Stimulated activated naive B cell treated with anti-CD40 and anti-IgM and Interleukin-4, amounts not matched to agents 10 μg/mL and 1 μg/mL and 100 μg/mL, for 72 hours (primary cell): ENCODE results near the gene NHLRC3.
A peak's percentile ranks its signal among the peaks of the same experiment; 100 is the strongest.

Source experiments
- ATAC-seq, 2 donors: fragments of 150-1000 bp; cut with Tn5 transposase; replicated peaks; 2 replicates each; pipeline ENCODE4 v1.10.0; 2021; ENCODE audit warnings: moderate library complexity in 1 of 2
- DNase-seq: peaks from one replicate; pipeline ENCODE4 v3.0.0; 2021
- H3K27ac Mint-ChIP-seq: one replicate; pipeline ENCODE4 v1.8.0; 2022; ENCODE audit warnings: mild to moderate bottlenecking, mixed read lengths
- H3K27me3 Mint-ChIP-seq, 2 donors: one replicate each; pipeline ENCODE4 v1.8.0; 2022; ENCODE audit warnings: mixed read lengths in 2 of 2
- H3K36me3 Mint-ChIP-seq, 2 donors: one replicate each; pipeline ENCODE4 v1.8.0; 2022; ENCODE audit warnings: mixed read lengths in 2 of 2, mild to moderate bottlenecking in 1 of 2
- H3K4me1 Mint-ChIP-seq, 2 donors: one replicate each; pipeline ENCODE4 v1.8.0; 2022; ENCODE audit warnings: mixed read lengths in 2 of 2, mild to moderate bottlenecking in 1 of 2
- H3K4me3 Mint-ChIP-seq, 2 donors: one replicate each; pipeline ENCODE4 v1.8.0; 2022; ENCODE audit warnings: mild to moderate bottlenecking in 2 of 2, mixed read lengths in 2 of 2, moderate library complexity in 1 of 2
- H3K9me3 Mint-ChIP-seq, 2 donors: one replicate each; pipeline ENCODE4 v1.8.0; 2022; ENCODE audit warnings: mixed read lengths in 2 of 2, mild to moderate bottlenecking in 1 of 2

The NHLRC3 gene

DNA sequence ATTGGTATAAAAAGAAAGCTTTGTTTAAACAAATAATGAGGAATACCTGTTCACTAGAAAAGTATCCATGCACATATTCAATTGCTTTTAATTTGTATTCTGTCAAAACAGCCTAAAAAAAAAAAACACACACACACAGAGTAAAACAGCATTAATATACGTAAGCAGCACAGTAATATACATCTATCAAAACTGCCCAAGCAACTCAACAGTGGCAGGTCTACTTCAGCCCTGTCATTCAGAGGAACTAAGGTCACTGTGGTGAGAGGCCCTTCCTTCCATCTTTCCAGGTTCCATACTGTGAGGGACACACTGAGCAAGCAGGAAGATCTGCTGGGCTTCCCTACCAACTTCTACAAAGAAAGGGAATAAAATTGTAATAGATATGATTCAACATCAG is 4.2 kb upstream of the NHLRC3 start:
- no peak for DNase-seq
- Mint-ChIP-seq H3K36me3 (peaks cover 0 to 6% of the 10 kb centered on the region in 2 donors), H3K4me3 (no peak overlapping the region), H3K27ac (no peak overlapping the region), H3K4me1 (peaks cover 13 to 26% of the 10 kb centered on the region in 2 donors), H3K9me3 (no peaks in the 10 kb centered on the region), H3K27me3 (no peaks in the 10 kb centered on the region)
- no peak for ATAC-seq

DNA sequence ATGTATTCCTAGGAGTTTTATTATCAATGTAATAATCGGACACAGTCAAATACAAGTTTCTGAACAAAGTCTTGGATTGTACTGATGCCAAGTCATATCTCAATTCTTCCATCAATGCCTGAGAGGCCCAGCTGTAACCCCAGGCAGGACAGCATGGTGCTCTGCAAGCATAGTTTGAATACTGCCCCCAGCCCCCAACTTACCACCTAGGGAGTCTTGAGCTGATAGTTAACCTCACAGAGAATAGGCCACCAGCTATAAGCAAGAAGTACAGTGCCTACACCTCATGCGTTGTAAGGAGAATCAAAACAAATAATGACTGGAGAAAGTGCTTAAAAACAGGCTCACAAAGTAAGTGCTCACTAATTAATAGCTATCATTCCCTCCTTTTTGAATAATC is 3.1 kb upstream of the NHLRC3 start:
- no peak for ATAC-seq
- Mint-ChIP-seq H3K36me3 (peaks cover 0 to 6% of the 10 kb centered on the region in 2 donors), H3K9me3 (no peaks in the 10 kb centered on the region)

DNA sequence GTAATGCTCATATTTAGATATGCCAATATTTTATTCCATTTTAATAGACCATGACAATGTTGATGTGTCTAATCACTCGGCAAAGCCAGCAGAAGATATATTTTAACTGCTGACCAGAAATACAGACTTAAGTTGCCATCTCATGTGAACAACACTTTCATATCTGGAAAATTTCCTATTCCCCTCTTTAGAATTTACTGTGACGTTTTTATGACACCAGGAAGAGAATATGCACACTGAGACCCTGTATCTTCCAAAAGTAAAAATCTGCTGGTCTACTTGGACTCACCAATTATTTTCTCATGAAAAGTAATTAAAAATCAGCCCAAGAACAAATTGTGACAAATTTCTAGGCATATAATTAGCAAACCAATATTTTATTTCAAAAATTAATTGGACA is 2.5 kb upstream of the NHLRC3 start:
- no peaks in the 10 kb centered on the region for H3K9me3 Mint-ChIP-seq
- peaks cover 13 to 28% of the 10 kb centered on the region in 2 donors for H3K4me1 Mint-ChIP-seq
- ATAC-seq (no peak), DNase-seq (no peak)
- no peaks in the 10 kb centered on the region for H3K27me3 Mint-ChIP-seq
- H3K36me3 Mint-ChIP-seq = peaks cover 1 to 8% of the 10 kb centered on the region in 2 donors
- H3K4me3 Mint-ChIP-seq = peak overlapping the region; percentile 91
- H3K27ac Mint-ChIP-seq = peak overlapping the region; percentile 27

More for the DNA sequence above, 3.1 kb upstream of the NHLRC3 start:
- Mint-ChIP-seq H3K4me3 (peak overlapping the region; percentile 91), H3K27me3 (no peaks in the 10 kb centered on the region), H3K4me1 (peaks cover 13 to 26% of the 10 kb centered on the region in 2 donors), H3K27ac (no peak overlapping the region)
- DNase-seq = no peak

DNA sequence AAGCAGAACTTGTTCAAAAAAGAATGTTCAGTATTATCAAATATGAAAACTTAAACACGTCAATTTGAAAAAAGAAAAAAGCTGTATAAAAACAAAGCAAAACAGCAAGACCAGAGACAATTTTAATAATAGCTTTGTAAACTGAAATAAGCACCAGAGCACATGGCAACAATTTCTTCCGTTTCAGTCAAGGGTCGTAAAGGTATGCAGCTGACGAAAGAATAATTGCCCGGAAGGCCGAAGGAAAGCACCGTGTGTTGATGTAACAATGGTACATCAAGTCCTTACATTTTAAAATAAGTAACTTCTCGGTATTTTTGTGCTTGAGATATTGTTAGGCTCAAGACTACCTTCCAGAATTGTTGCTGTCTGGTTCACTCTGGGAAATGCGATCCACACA is 2.0 kb upstream of the NHLRC3 start:
- no peaks in the 10 kb centered on the region for H3K9me3 Mint-ChIP-seq
- peaks cover 3 to 10% of the 10 kb centered on the region in 2 donors for H3K36me3 Mint-ChIP-seq
- no peak overlapping the region for H3K27ac Mint-ChIP-seq
- DNase-seq = no peak
- peak overlapping the region; percentile 91 for H3K4me3 Mint-ChIP-seq
- no peak for ATAC-seq
- no peaks in the 10 kb centered on the region for H3K27me3 Mint-ChIP-seq
- H3K4me1 Mint-ChIP-seq = peaks cover 13 to 31% of the 10 kb centered on the region in 2 donors

DNA sequence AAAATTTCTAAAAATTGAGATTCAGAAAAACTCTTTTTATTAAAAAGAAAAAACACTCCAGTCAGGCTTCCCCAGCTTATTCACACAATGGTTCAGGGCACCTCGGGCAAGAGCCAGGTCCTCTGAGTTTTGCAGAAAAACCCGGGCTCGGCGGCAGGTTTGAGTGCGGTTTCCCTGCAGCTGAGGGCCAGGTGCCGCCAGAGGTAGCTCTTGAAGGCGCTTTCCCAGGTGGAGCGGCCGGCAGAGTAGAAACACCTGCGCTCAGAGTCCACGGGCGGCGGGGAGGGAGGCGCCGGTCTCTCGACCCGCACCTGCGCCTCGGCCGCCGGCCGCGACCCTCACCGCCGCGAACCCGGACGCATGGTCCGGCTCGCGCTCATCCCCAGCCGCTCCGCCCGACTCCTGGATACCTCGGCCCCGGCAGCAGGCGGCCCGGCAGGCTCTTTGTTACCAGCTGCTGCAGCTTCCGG is 811 bp upstream of the NHLRC3 start:
- Mint-ChIP-seq H3K27ac (peak overlapping the region; percentile 98), H3K4me1 (peaks cover 9 to 23% of the 10 kb centered on the region in 2 donors), H3K27me3 (no peaks in the 10 kb centered on the region), H3K9me3 (no peaks in the 10 kb centered on the region), H3K4me3 (peak overlapping the region; percentile 91), H3K36me3 (peaks cover 3 to 5% of the 10 kb centered on the region in 2 donors)
- DNase-seq (peak; percentile 6), ATAC-seq (peak in 1 of 2 donors; percentile 12)

DNA sequence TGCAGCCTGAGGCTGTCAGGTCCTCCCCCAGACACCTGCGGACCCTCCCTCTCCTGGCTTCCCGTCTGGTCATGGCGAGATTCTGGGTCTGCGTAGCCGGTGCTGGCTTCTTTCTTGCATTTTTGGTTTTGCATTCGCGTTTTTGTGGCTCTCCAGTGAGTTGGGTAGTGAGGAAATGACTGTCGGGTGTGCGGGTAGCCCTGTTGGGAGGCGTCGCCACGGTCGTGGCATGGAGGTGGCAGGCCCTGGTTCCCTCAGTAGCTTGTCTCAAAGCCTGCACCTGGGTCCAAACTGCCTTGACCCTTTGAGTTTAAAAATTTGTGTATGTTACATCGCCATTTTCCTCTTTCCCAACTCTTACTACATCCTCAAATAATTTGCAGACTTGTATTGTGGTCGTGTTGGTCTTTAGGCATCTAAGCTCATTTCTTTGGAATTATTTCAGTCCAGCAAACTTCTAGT is 344 bp downstream of the NHLRC3 start:
- H3K27ac Mint-ChIP-seq = peak overlapping the region; percentile 98
- H3K4me3 Mint-ChIP-seq = peak overlapping the region; percentile 91
- ATAC-seq (peak; percentile 58 to 70), DNase-seq (peak; percentile 50)
- H3K36me3 Mint-ChIP-seq = peaks cover 8 to 14% of the 10 kb centered on the region in 2 donors
- H3K27me3 Mint-ChIP-seq = no peaks in the 10 kb centered on the region
- peaks cover 11 to 23% of the 10 kb centered on the region in 2 donors for H3K4me1 Mint-ChIP-seq
- no peaks in the 10 kb centered on the region for H3K9me3 Mint-ChIP-seq

DNA sequence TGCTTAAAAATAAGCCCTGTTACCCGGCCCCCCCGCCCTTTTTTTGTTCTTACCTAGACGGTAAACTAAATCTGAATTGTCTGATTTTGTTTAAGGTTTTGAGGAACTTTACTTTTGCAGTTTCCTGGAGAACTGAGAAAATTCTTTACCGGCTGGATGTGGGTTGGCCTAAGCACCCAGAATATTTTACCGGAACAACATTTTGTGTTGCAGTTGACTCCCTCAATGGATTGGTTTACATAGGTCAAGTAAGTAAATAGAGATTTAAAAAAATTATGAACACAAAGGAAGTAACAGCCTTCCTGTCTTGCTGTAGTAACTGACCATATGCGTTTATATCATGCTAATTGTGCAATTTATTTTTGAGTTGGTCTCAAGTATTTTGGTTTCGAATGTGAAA is 785 bp downstream of the NHLRC3 start:
- Mint-ChIP-seq H3K36me3 (peaks cover 10 to 18% of the 10 kb centered on the region in 2 donors), H3K9me3 (no peaks in the 10 kb centered on the region), H3K27me3 (no peaks in the 10 kb centered on the region), H3K4me3 (peak overlapping the region; percentile 91), H3K4me1 (peaks cover 10 to 23% of the 10 kb centered on the region in 2 donors), H3K27ac (peak overlapping the region; percentile 98)
- DNase-seq = no peak
- ATAC-seq = no peak

DNA sequence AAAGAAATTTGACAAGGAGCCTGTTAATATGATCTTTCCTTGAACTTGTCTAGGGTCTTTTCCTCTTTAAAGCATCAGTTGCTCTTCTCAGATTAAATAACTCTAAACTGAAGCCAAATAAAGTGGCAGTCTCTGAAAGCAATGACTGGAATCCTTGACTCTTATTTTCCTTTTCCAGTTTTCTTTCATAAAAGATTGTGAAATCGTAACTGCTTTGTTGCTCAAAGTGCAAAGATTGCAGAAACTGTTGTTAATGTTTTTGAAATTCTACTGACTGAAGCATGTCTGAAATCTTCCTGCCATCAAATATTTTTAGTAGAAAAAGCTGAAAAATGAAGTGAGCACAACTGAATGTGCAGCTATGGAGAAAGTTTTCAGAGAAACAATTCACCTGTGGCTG is 1.9 kb downstream of the NHLRC3 start:
- peaks cover 7 to 20% of the 10 kb centered on the region in 2 donors for H3K4me1 Mint-ChIP-seq
- H3K9me3 Mint-ChIP-seq = no peaks in the 10 kb centered on the region
- H3K4me3 Mint-ChIP-seq = peak overlapping the region in 1 of 2 donors; percentile 22
- DNase-seq = no peak
- no peaks in the 10 kb centered on the region for H3K27me3 Mint-ChIP-seq
- H3K36me3 Mint-ChIP-seq = peaks cover 10 to 29% of the 10 kb centered on the region in 2 donors
- no peak overlapping the region for H3K27ac Mint-ChIP-seq
- ATAC-seq = no peak

DNA sequence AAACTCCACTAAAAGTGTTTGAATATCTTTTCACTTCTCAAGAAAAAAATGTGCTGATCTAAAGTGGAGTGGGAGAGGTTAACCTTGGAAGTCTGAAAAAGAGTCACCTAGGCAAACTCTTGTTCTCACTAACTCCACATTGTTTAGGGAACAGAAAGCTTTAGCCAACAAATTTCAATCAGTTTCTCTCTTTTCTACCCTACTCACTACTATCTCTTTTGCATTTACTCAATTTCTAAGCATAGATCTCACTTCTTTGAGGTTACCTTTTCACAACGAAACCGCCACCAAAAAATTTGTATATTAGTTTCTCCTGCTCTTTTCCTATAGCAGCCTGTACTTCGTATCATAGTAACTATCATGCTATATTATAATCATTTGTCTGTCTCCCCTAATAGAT is 6.3 kb downstream of the NHLRC3 start:
- Mint-ChIP-seq H3K27ac (no peak overlapping the region), H3K4me1 (peaks cover 3 to 5% of the 10 kb centered on the region in 2 donors), H3K4me3 (no peak overlapping the region), H3K36me3 (peaks cover 19 to 45% of the 10 kb centered on the region in 2 donors), H3K9me3 (no peaks in the 10 kb centered on the region), H3K27me3 (no peaks in the 10 kb centered on the region)
- DNase-seq (no peak), ATAC-seq (no peak)

DNA sequence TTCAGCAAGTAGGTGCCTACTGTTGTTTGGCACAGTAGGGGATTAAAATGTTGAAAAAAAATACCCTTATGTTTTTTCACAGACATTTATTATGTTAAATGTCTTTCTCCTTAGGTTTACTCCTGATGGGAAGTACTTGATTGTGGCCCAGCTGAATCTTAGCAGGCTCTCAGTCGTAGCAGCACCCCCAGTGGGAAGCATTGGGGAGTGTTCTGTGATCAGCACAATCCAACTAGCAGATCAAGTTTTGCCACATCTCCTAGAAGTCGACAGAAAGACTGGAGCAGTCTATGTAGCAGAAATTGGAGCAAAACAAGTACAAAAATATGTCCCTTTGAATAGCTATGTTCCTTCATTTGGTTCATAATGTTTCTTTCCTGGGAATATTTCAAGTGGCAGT is 9.3 kb downstream of the NHLRC3 start:
- Mint-ChIP-seq H3K9me3 (no peaks in the 10 kb centered on the region), H3K27ac (no peak overlapping the region), H3K4me3 (no peak overlapping the region), H3K27me3 (no peaks in the 10 kb centered on the region), H3K4me1 (peaks cover 0 to 2% of the 10 kb centered on the region in 2 donors), H3K36me3 (peaks cover 16 to 39% of the 10 kb centered on the region in 2 donors)
- DNase-seq = no peak
- ATAC-seq = no peak

DNA sequence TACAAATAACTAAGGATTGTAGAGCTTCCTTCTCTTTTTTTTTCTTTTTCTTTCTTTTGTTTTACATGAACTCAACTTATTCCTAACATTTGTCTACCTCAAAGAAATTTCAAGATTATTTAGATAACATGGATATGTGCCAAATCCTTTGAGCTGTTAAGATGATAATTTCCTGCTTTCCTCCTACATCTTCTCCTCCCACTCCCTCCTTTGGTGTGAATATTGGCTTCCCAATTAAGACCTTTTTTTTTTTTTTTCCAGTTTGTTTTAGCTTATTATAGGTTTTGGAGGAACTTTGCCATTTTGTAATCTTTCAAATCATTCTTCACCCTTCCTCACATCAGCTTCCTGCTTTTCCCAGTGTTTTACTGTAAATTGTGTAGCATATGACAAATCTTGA is 10.6 kb downstream of the NHLRC3 start:
- no peak for DNase-seq
- Mint-ChIP-seq H3K36me3 (peaks cover 9 to 32% of the 10 kb centered on the region in 2 donors), H3K9me3 (no peaks in the 10 kb centered on the region), H3K4me3 (no peak overlapping the region), H3K27me3 (no peaks in the 10 kb centered on the region), H3K27ac (peak overlapping the region; percentile 67), H3K4me1 (no peaks in the 10 kb centered on the region)
- no peak for ATAC-seq

DNA sequence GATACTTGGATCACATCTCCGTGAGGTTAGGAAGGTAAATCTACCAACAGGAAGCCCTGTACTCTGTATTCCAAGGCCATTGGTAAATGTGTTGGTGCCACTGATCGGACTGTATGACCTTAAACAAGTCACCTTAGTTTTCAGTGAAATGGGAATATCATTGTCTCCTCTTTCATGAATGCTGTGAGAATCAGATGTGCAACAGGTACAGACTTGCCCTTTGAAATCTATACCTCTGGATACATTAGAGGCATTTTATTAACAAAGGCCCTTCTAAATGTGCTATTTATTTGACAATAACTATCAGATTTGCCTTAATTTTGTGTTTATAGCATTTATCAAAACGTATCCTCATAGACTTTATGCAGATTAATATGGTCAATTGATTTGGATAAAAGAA is 11.0 kb downstream of the NHLRC3 start:
- peaks cover 0 to 4% of the 10 kb centered on the region in 2 donors for H3K4me1 Mint-ChIP-seq
- peaks cover 9 to 30% of the 10 kb centered on the region in 2 donors for H3K36me3 Mint-ChIP-seq
- ATAC-seq (no peak), DNase-seq (no peak)
- no peaks in the 10 kb centered on the region for H3K27me3 Mint-ChIP-seq
- H3K4me3 Mint-ChIP-seq = no peak overlapping the region
- peak overlapping the region; percentile 67 for H3K27ac Mint-ChIP-seq
- no peaks in the 10 kb centered on the region for H3K9me3 Mint-ChIP-seq

DNA sequence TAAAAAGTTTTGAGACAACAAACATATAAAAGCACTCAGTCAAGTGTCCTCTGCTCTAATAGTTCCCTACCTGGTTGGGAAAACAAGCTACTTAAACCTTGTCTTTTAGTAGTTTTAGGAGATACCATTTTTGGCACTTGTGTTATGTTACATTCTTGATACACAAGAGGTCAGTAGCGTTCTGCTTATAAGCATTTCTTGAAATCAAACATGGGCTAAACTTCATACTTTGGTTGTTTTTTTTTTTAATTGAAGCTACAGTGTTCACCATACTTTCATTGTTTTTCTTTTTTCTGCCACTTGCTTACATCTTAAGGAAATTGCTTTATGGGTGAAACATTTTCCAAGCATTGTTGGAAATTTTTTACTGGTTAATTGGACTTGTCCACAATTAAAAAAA is 12.9 kb downstream of the NHLRC3 start:
- Mint-ChIP-seq H3K9me3 (peaks cover 0 to 3% of the 10 kb centered on the region in 2 donors), H3K36me3 (peaks cover 12 to 25% of the 10 kb centered on the region in 2 donors), H3K27ac (no peak overlapping the region), H3K4me3 (no peak overlapping the region), H3K27me3 (no peaks in the 10 kb centered on the region), H3K4me1 (peaks cover 0 to 5% of the 10 kb centered on the region in 2 donors)
- ATAC-seq (no peak), DNase-seq (no peak)

DNA sequence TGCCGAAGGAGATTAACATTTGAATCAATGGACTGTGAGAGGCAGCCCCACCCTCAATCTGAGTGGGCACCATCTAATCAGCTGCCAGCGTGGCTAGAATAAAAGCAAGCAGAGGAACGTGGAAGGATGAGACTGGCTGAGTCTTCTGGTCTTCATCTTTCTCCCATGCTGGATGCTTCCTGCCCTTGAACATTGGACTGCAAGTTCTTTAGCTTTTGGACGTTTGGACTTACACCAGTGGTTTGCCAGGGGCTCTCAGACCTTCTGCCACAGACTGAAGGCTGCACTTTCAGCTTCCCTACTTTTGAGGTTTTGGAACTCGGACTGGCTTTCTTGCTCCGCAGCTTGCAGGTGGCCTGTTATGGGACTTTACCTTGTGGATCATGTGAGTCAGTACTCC is 14.7 kb downstream of the NHLRC3 start:
- no peaks in the 10 kb centered on the region for H3K27me3 Mint-ChIP-seq
- H3K4me1 Mint-ChIP-seq = peaks cover 10 to 14% of the 10 kb centered on the region in 2 donors
- ATAC-seq = no peak
- DNase-seq = no peak
- H3K9me3 Mint-ChIP-seq = peaks cover 0 to 5% of the 10 kb centered on the region in 2 donors
- H3K27ac Mint-ChIP-seq = no peak overlapping the region
- peaks cover 18 to 39% of the 10 kb centered on the region in 2 donors for H3K36me3 Mint-ChIP-seq
- no peak overlapping the region for H3K4me3 Mint-ChIP-seq

DNA sequence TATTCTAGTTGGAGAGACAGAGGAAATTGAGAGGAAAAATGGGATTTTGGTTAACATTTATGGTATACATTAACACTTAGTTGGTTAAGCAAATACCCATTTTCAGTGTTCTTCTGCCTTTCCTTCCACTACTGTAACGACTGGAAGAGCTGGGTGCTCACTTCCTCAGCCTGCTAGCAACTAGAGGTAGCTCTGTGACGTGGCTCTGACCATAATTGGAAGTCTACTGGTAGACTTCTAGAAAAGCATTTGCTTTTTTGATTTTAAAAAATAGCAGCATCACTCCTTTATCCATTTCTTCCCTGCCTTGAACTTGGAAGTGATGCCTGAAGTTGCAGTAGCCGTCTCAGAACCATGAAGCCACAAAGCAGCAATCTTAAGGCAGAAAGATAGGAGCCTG is 15.9 kb downstream of the NHLRC3 start:
- Mint-ChIP-seq H3K27ac (no peak overlapping the region), H3K27me3 (no peaks in the 10 kb centered on the region), H3K36me3 (peaks cover 14 to 41% of the 10 kb centered on the region in 2 donors), H3K9me3 (peaks cover 0 to 5% of the 10 kb centered on the region in 2 donors), H3K4me1 (peaks cover 10 to 25% of the 10 kb centered on the region in 2 donors), H3K4me3 (no peak overlapping the region)
- no peak for DNase-seq
- no peak for ATAC-seq
